NCI-H460 (cell line): Measurements from ENCODE around the gene TBC1D14. TPM values are rescaled to one million over a fixed set of nuclear protein-coding genes. Genes with fewer than 3 reads are reported as not detected.
"Not testable (repeated sequence)": the region's sequence is repeated elsewhere in the genome, so short reads cannot be mapped to it uniquely, and the experiment has no call there.

Experiments
- DNase-seq: peaks from one replicate; pipeline ENCODE4 v3.0.0-alpha.2; 2016; ENCODE audit warnings: low read depth; ENCODE audit errors: extremely low read depth
- total RNA-seq: library from RNA; depleted of rRNA; stranded (reverse); fragments of >200 nt; shearing (Covaris generic); gene quantifications from 2 replicates; pipeline ENCODE4 v1.2.3, GENCODE V29; 2014; rRNA removed

TBC1D14 gene
- total RNA-seq, 1 experiment from 2014 or later = 24.7 TPM

DNA sequence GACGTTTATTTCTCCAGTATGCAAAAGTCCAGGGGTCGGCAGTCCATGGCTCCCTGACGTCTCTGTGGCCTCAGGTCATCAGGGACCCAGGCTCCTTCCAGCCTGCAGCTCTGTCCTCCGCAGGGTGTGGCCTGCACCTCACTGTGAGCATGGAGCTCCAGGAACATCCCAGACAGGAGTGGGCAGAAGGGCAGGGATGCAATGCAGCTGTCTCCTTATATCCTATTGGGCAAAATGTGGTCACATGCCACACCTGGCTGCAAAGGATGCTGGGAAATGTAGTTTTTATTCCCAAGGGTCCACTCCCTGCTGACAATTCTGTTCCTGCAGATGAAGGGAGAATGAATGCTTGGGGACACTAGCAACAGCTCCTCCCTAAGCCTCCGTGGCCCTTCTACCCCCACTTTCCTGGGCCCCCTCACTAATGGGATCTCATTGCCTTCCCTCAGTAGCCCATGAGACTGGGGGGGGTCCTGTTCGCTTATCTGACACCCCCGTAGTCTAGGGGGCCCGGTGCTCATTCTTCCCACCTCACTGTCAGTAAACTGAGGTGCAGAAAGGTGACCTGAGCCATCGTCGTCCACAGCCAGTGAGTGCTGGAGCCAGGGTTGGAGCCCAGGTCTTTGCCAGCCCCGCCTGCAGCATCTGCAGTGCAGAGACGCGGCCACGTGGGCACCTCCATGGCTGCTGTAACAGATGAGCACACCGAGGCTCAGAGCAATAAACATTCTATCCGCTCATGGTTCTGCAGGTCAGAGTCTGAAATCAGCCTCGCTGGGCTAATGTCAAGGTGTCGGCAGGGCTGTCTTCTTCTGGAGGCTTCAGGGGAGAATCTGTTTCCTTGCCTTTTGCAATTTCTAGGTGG is 164.1 kb downstream of the TBC1D14 start:
- peak; percentile 38 for DNase-seq

DNA sequence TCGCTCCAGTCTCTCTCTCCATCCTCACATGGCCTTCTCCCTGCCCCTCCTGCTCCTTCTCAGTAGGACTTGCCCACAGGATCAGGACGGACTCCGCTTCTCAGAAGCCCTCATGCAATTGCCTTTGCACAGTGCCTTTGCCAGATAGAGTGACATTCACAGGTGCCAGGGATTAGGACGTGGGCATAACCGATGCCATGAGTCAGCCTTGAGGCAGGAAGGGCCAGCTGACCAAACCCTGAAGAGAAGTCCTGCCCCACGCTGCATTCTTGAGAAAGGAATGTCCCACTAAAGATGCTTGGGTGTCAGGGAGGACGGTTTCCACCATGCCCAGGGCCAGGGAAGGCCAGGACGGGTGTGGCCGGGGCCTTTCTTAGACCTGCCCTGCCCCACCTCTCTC is 164.8 kb downstream of the TBC1D14 start:
- no peak for DNase-seq

DNA sequence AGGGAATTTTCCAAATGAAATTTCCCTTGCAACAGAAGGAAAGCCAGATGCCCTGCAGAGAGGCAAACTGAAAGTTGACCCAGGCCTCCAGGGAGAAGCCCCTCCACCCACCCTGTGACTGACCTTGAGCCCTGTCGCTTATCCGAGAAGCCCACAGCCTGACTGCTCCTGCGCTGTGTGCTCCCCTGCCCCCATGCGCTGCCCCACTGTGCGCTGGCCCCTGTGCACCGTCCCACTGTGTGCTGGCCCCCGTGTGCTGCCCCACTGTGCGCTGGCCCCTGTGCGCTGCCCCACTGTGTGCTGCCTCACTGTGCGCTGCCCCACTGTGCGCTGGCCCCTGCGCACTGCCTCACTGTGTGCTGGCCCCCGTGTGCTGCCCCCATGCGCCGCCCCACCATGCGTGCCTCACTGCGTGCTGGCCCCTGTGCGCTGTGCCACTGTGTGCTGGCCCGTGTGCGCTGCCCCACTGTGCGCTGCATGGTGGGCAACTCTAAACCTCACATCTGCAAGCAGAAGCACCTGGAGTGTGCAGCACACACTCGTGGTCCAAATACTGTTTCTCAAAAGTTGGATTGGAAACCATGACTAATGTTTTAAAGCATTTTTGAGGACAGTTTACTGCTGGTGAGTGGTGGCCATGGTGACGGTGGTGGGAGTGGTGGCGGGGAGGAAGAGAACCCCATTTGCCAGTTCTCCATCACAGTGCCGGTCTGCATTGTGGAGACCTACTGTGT is 166.5 kb downstream of the TBC1D14 start:
- DNase-seq = no peak

DNA sequence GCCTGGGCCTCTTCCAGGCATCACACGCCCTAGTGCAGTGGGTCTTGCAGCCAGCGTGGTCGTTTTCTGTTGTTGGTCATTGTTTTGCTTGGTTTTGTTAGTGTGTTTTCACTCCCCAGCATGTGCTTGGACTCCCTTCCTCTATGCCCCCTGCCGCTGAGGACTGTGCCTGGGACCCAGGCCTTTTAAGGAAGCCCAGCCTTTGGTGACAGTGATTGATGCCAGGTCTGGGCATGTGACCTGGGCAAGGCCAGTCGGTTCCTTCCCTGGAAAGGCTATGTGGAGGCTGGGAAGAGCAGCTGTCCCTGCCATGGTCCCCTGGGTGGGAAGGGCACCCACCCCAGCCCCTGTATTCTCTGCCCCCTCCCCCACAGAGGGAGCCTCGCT is 167.1 kb downstream of the TBC1D14 start:
- no peak for DNase-seq

DNA sequence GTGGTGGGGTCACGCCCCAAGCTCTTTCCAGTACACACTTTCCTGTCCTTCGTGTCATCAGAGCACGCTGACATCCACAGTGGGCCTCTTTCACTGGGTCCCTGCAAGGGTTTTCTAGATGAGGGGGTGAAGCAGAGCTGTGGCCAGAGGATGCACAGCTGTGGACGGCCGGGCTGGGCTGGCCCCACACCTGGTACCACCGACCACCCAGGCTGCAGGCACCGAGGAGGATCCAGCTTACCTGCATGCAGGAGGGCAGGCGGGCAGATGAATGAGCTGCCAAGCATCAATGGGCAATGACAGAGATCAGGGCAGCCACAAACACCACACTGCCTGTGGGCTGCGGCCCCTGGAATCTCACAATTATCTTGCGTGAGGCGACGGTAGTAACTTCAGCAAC is 167.7 kb downstream of the TBC1D14 start:
- no peak for DNase-seq

DNA sequence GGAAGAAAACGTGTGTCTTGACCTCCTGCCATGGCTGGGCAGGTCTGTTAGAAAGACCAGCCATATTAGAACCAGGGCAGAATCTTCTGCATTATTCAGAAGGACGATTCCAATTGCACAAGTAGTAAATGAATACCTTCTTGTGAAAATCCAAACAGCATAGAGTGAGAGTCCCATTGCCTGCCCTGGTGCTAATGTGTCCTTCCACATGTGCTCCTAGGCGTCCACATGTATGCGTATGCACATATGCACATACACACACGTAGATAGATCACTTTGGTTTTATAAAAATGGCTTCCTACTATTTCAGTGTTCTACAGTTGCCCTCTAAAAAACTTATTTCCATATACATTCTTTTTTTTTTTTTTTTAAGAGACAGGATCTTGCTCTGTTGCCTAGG is 168.4 kb downstream of the TBC1D14 start:
- DNase-seq = no peak

DNA sequence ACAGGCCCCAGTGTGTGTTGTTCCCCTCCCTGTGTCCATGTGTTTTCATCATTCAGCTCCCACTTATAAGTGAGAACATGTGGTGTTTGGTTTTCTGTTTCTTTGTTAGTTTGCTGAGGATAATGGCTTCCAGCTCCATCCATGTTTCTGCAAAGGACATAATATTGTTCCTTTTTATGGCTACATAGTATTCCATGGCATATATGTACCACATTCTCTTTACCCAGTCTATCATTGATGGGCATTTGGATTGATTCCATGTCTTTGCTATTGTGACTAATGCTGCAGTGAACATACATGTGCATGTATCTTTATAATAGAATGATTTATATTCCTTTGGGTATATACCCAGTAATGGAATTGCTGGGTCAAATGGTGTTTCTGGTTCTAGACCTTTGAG is 169.9 kb downstream of the TBC1D14 start:
- DNase-seq = not testable (repeated sequence)

DNA sequence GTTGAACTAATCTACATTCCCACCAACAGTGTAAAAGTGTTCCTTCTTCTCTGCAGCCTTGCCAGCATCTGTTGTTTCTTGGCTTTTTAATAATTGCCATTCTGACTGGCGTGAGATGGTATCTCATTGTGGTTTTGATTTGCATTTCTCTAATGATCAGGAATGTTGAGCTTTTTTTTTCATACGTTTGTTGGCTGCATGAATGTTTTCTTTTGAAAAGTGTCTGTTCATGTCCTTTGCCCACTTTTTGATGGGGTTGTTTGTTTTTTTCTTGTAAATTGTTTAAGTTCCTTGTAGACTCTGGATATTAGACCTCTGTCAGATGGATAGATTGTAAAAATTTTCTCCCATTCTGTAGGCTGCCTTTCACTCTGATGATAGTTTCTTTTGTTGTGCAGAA is 170.3 kb downstream of the TBC1D14 start:
- DNase-seq = not testable (repeated sequence)

Other genes with a start within 250 kb of the TBC1D14 start
- 169 and 210 TPM in 2 replicates for gene S100P, start 215.9 kb upstream of the TBC1D14 start, total RNA-seq
- 37.4 and 40.6 TPM in 2 replicates for gene MRFAP1L1, start 200.0 kb upstream of the TBC1D14 start, total RNA-seq
- gene BLOC1S4, start 193.7 kb upstream of the TBC1D14 start, total RNA-seq = 17.6 and 18.4 TPM in 2 replicates
- gene KIAA0232, start 127.1 kb upstream of the TBC1D14 start, total RNA-seq = 7.9 and 12.0 TPM in 2 replicates
- gene TADA2B, start 133.5 kb downstream of the TBC1D14 start, total RNA-seq = 4.6 and 5.8 TPM in 2 replicates
- 45.5 and 50.7 TPM in 2 replicates for gene GRPEL1, start 158.2 kb downstream of the TBC1D14 start, total RNA-seq